ENCODE results near the gene ACAP3.

DNA sequence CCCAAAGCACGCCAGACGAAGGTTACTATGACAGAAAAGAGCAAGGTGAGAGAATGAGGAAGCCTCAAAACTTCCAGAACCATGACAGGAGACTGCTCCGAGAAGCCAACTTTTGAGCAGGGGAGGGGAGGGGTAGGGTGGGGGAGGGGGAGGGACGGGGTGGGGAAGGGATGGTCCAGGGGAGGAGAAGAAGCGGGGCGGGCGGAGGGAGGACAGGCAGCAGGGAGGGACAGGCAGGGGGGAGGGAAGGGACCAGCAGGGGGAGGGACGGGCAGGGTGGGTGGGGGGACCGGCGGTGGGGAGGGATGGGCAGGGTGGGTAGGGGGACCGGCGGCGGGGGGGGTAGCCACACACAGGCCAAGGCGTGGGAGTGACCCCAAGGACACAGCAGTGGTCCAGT, 14.7 kb upstream of the ACAP3 start:
- TF ChIP-seq POLR2A (IDR thresholded peaks at IDR 0.05) (no peak), POLR2AphosphoS5 (IDR thresholded peaks at IDR 0.05) (no peak)
- TF ChIP-seq, protein P1, sequence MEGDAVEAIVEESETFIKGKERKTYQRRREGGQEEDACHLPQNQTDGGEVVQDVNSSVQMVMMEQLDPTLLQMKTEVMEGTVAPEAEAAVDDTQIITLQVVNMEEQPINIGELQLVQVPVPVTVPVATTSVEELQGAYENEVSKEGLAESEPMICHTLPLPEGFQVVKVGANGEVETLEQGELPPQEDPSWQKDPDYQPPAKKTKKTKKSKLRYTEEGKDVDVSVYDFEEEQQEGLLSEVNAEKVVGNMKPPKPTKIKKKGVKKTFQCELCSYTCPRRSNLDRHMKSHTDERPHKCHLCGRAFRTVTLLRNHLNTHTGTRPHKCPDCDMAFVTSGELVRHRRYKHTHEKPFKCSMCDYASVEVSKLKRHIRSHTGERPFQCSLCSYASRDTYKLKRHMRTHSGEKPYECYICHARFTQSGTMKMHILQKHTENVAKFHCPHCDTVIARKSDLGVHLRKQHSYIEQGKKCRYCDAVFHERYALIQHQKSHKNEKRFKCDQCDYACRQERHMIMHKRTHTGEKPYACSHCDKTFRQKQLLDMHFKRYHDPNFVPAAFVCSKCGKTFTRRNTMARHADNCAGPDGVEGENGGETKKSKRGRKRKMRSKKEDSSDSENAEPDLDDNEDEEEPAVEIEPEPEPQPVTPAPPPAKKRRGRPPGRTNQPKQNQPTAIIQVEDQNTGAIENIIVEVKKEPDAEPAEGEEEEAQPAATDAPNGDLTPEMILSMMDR (IDR thresholded peaks at IDR 0.05) = no peak

Data from prostate gland (tissue), 2 donors.